Mammary epithelial cell (primary cell): ENCODE data around the gene GTF2H4.
"Not testable (repeated sequence)": the region's sequence is repeated elsewhere in the genome, so short reads cannot be mapped to it uniquely, and the experiment has no call there.

Experiments used
- CTCF ChIP-seq, 2 donors: IDR thresholded peaks in 1 of 2; conservative IDR thresholded peaks in 1 of 2; 2 replicates each; pipeline ENCODE4 v1.5.1; 2011 to 2012; ENCODE audit warnings: inconsistent platforms in 2 of 2, low read length in 2 of 2, mild to moderate bottlenecking in 2 of 2, control low read depth in 1 of 2, low read depth in 1 of 2; ENCODE audit not compliant: insufficient read depth in 1 of 2; ENCODE audit errors: extremely low read depth in 1 of 2
- EZH2 ChIP-seq: IDR thresholded peaks from 2 replicates; pipeline ENCODE4 v1.6.1; 2012; ENCODE audit warnings: low read length, inconsistent platforms, borderline replicate concordance

- TF ChIP-seq CTCF (conservative IDR thresholded peaks at IDR 0.05 in 1 of 2, IDR thresholded peaks at IDR 0.05 in 1 of 2; ENCODE audit: extremely low read depth in 1 of 2, insufficient read depth in 1 of 2, low read depth in 1 of 2, low read length in 2 of 2); EZH2: not testable (repeated sequence)
Measured at GRCh38 chr6:30927080-30927479, 19.1 kb downstream of the GTF2H4 start.
